HEK293 (cell line): ENCODE results near the gene APC2.
A peak's percentile ranks its signal among the peaks of the same experiment; 100 is the strongest.

ENCODE experiments used
- BCL6B ChIP-seq: fragments of 450-650 bp; formaldehyde crosslinking; IDR thresholded peaks from 2 replicates; pipeline ENCODE4 v1.5.1; 2017; ENCODE audit warnings: missing biosample characterization, missing genetic modification characterization
- HOXC10 ChIP-seq: sonication (generic); formaldehyde crosslinking; IDR thresholded peaks from 2 replicates; pipeline ENCODE4 v1.8.1; 2023; ENCODE audit warnings: mild to moderate bottlenecking, missing genetic modification reagents
- KLF1 ChIP-seq: fragments of 450-650 bp; formaldehyde crosslinking; IDR thresholded peaks from 2 replicates; pipeline ENCODE4 v1.5.1; 2016; ENCODE audit warnings: missing biosample characterization, missing genetic modification characterization
- KLF7 ChIP-seq: fragments of 450-650 bp; formaldehyde crosslinking; IDR thresholded peaks from 2 replicates; pipeline ENCODE4 v1.5.1; 2016; ENCODE audit warnings: missing biosample characterization, missing genetic modification characterization, borderline replicate concordance
- MEIS1 ChIP-seq: sonication (generic); formaldehyde crosslinking; IDR thresholded peaks from 2 replicates; pipeline ENCODE4 v1.8.1; 2022; ENCODE audit warnings: missing genetic modification reagents, mild to moderate bottlenecking, borderline replicate concordance
- REPIN1 ChIP-seq: fragments of 450-650 bp; formaldehyde crosslinking; IDR thresholded peaks from 2 replicates; pipeline ENCODE4 v1.5.1; 2017; ENCODE audit warnings: missing biosample characterization, missing genetic modification characterization, low read depth
- YY1 ChIP-seq: fragments of 450-650 bp; formaldehyde crosslinking; IDR thresholded peaks from 2 replicates; pipeline ENCODE4 v1.5.1; 2018; ENCODE audit warnings: missing biosample characterization, missing genetic modification characterization
- YY2 ChIP-seq: fragments of 450-650 bp; formaldehyde crosslinking; IDR thresholded peaks from 2 replicates; pipeline ENCODE4 v1.5.1; 2016; ENCODE audit warnings: missing biosample characterization, missing genetic modification characterization
- ZBTB11 ChIP-seq: fragments of 450-650 bp; formaldehyde crosslinking; conservative IDR thresholded peaks from 2 replicates; pipeline ENCODE4 v1.5.1; 2016; ENCODE audit warnings: low read depth, missing biosample characterization, missing genetic modification characterization
- ZEB2 ChIP-seq: fragments of 450-650 bp; formaldehyde crosslinking; IDR thresholded peaks from 2 replicates; pipeline ENCODE4 v1.5.1; 2016; ENCODE audit warnings: missing biosample characterization, missing genetic modification characterization
- ZFHX2 ChIP-seq: fragments of 450-650 bp; formaldehyde crosslinking; conservative IDR thresholded peaks from 2 replicates; pipeline ENCODE4 v1.5.1; 2016; ENCODE audit warnings: missing biosample characterization, missing genetic modification characterization
- ZNF10 ChIP-seq: fragments of 450-650 bp; formaldehyde crosslinking; IDR thresholded peaks from 2 replicates; pipeline ENCODE4 v1.5.1; 2017; ENCODE audit warnings: missing biosample characterization, missing genetic modification characterization
- ZNF121 ChIP-seq: fragments of 450-650 bp; formaldehyde crosslinking; IDR thresholded peaks from 2 replicates; pipeline ENCODE4 v1.5.1; 2016; ENCODE audit warnings: missing biosample characterization, missing genetic modification characterization
- ZNF184 ChIP-seq: fragments of 450-650 bp; IDR thresholded peaks from 2 replicates; pipeline ENCODE4 v1.5.1; 2018; ENCODE audit warnings: missing biosample characterization, mild to moderate bottlenecking, missing genetic modification characterization
- ZNF19 ChIP-seq: fragments of 450-650 bp; formaldehyde crosslinking; IDR thresholded peaks from 2 replicates; pipeline ENCODE4; 2016; ENCODE audit warnings: missing biosample characterization, missing genetic modification characterization, low read depth
- ZNF24 ChIP-seq: fragments of 450-650 bp; formaldehyde crosslinking; IDR thresholded peaks from 2 replicates; pipeline ENCODE4 v1.5.1; 2016; ENCODE audit warnings: missing biosample characterization, missing genetic modification characterization
- ZNF341 ChIP-seq: fragments of 450-650 bp; formaldehyde crosslinking; IDR thresholded peaks from 2 replicates; pipeline ENCODE4; 2016; ENCODE audit warnings: low read depth, missing biosample characterization, missing genetic modification characterization
- ZNF404 ChIP-seq: fragments of 450-650 bp; formaldehyde crosslinking; IDR thresholded peaks from 2 replicates; pipeline ENCODE4 v1.5.1; 2017; ENCODE audit warnings: missing biosample characterization, missing genetic modification characterization
- ZNF423 ChIP-seq: fragments of 450-650 bp; formaldehyde crosslinking; IDR thresholded peaks from 2 replicates; pipeline ENCODE4 v1.5.1; 2016; ENCODE audit warnings: missing biosample characterization, missing genetic modification characterization
- ZNF510 ChIP-seq: fragments of 450-650 bp; formaldehyde crosslinking; IDR thresholded peaks from 2 replicates; pipeline ENCODE4 v1.5.1; 2018; ENCODE audit warnings: mild to moderate bottlenecking, missing genetic modification characterization, missing biosample characterization; ENCODE audit not compliant: insufficient replicate concordance
- ZNF580 ChIP-seq: fragments of 450-650 bp; formaldehyde crosslinking; IDR thresholded peaks from 2 replicates; pipeline ENCODE4 v1.5.1; 2016; ENCODE audit warnings: missing biosample characterization, missing genetic modification characterization
- ZNF654 ChIP-seq: fragments of 450-650 bp; formaldehyde crosslinking; IDR thresholded peaks from 2 replicates; pipeline ENCODE4 v1.5.1; 2016; ENCODE audit warnings: low read depth, missing biosample characterization, missing genetic modification characterization
- ZNF670 ChIP-seq: fragments of 450-650 bp; formaldehyde crosslinking; IDR thresholded peaks from 2 replicates; pipeline ENCODE4 v1.5.1; 2016; ENCODE audit warnings: missing biosample characterization, missing genetic modification characterization, low read depth
- ZNF707 ChIP-seq: fragments of 450-650 bp; formaldehyde crosslinking; IDR thresholded peaks from 2 replicates; pipeline ENCODE4 v1.5.1; 2016; ENCODE audit warnings: missing biosample characterization, missing genetic modification characterization
- TF ChIP-seq, protein P1 (sequence below): fragments of 450-650 bp; formaldehyde crosslinking; IDR thresholded peaks from 2 replicates; pipeline ENCODE4 v1.5.1; 2016; ENCODE audit warnings: missing biosample characterization, missing genetic modification characterization
- TF ChIP-seq, protein P2 (sequence below): fragments of 450-650 bp; formaldehyde crosslinking; IDR thresholded peaks from 2 replicates; pipeline ENCODE4 v1.5.1; 2016; ENCODE audit warnings: missing biosample characterization, missing genetic modification characterization
- TF ChIP-seq, protein P3 (sequence below): fragments of 450-650 bp; formaldehyde crosslinking; IDR thresholded peaks from 2 replicates; pipeline ENCODE4 v1.5.1; 2016; ENCODE audit warnings: missing biosample characterization, missing genetic modification characterization

APC2 gene

GRCh38 chr19:1478934-1479707 lies 29.2 kb downstream of the APC2 start, which contains the start of gene C19orf25 (continued):
- TF ChIP-seq ZNF10 (tag by site-specific recombination) = no peak; the same call in 1 of the 2 replicates
- TF ChIP-seq, protein P1, sequence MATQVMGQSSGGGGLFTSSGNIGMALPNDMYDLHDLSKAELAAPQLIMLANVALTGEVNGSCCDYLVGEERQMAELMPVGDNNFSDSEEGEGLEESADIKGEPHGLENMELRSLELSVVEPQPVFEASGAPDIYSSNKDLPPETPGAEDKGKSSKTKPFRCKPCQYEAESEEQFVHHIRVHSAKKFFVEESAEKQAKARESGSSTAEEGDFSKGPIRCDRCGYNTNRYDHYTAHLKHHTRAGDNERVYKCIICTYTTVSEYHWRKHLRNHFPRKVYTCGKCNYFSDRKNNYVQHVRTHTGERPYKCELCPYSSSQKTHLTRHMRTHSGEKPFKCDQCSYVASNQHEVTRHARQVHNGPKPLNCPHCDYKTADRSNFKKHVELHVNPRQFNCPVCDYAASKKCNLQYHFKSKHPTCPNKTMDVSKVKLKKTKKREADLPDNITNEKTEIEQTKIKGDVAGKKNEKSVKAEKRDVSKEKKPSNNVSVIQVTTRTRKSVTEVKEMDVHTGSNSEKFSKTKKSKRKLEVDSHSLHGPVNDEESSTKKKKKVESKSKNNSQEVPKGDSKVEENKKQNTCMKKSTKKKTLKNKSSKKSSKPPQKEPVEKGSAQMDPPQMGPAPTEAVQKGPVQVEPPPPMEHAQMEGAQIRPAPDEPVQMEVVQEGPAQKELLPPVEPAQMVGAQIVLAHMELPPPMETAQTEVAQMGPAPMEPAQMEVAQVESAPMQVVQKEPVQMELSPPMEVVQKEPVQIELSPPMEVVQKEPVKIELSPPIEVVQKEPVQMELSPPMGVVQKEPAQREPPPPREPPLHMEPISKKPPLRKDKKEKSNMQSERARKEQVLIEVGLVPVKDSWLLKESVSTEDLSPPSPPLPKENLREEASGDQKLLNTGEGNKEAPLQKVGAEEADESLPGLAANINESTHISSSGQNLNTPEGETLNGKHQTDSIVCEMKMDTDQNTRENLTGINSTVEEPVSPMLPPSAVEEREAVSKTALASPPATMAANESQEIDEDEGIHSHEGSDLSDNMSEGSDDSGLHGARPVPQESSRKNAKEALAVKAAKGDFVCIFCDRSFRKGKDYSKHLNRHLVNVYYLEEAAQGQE (tag by site-specific recombination) = peak; percentile 85
- TF ChIP-seq ZEB2 (tag by site-specific recombination) = peak; percentile 82; the same call in 1 of the 2 replicates
- no peak; the same call in 1 of the 2 replicates for TF ChIP-seq YY1
- TF ChIP-seq HOXC10 = no peak
- TF ChIP-seq ZNF707 (tag by site-specific recombination) = no peak
- TF ChIP-seq ZNF341 = peak; percentile 34; the same call in 1 of the 2 replicates
- no peak for TF ChIP-seq YY2 (tag by site-specific recombination)
- peak; percentile 48; the same call in 1 of the 2 replicates for TF ChIP-seq ZNF423 (tag by site-specific recombination)
- peak; percentile 81; the same call in 1 of the 2 replicates for TF ChIP-seq ZNF580 (tag by site-specific recombination)
- no peak for TF ChIP-seq MEIS1 (CRISPR knock-in tag)
- TF ChIP-seq KLF7 = peak; percentile 56; the same call in 1 of the 2 replicates
- no peak for TF ChIP-seq REPIN1
- no peak for TF ChIP-seq BCL6B (tag by site-specific recombination)
- TF ChIP-seq, protein P2, sequence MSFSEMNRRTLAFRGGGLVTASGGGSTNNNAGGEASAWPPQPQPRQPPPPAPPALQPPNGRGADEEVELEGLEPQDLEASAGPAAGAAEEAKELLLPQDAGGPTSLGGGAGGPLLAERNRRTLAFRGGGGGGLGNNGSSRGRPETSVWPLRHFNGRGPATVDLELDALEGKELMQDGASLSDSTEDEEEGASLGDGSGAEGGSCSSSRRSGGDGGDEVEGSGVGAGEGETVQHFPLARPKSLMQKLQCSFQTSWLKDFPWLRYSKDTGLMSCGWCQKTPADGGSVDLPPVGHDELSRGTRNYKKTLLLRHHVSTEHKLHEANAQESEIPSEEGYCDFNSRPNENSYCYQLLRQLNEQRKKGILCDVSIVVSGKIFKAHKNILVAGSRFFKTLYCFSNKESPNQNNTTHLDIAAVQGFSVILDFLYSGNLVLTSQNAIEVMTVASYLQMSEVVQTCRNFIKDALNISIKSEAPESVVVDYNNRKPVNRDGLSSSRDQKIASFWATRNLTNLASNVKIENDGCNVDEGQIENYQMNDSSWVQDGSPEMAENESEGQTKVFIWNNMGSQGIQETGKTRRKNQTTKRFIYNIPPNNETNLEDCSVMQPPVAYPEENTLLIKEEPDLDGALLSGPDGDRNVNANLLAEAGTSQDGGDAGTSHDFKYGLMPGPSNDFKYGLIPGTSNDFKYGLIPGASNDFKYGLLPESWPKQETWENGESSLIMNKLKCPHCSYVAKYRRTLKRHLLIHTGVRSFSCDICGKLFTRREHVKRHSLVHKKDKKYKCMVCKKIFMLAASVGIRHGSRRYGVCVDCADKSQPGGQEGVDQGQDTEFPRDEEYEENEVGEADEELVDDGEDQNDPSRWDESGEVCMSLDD (tag by site-specific recombination) = no peak
- no peak for TF ChIP-seq ZNF670 (tag by site-specific recombination)
- peak; percentile 80; the same call in 1 of the 2 replicates for TF ChIP-seq ZNF24 (tag by site-specific recombination)
- no peak for TF ChIP-seq ZNF404 (tag by site-specific recombination)
- no peak for TF ChIP-seq ZNF19
- TF ChIP-seq ZNF184 (tag by site-specific recombination) = peak; percentile 63
- TF ChIP-seq ZNF510 (tag by site-specific recombination) = no peak
- TF ChIP-seq ZBTB11 (tag by site-specific recombination) = peak; percentile 96
- TF ChIP-seq KLF1 = peak; percentile 55
- TF ChIP-seq ZNF121 = no peak
- TF ChIP-seq, protein P3, sequence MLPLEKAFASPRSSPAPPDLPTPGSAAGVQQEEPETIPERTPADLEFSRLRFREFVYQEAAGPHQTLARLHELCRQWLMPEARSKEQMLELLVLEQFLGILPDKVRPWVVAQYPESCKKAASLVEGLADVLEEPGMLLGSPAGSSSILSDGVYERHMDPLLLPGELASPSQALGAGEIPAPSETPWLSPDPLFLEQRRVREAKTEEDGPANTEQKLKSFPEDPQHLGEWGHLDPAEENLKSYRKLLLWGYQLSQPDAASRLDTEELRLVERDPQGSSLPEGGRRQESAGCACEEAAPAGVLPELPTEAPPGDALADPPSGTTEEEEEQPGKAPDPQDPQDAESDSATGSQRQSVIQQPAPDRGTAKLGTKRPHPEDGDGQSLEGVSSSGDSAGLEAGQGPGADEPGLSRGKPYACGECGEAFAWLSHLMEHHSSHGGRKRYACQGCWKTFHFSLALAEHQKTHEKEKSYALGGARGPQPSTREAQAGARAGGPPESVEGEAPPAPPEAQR (tag by site-specific recombination) = no peak
- TF ChIP-seq ZNF654 (tag by site-specific recombination) = no peak
- TF ChIP-seq ZFHX2 (tag by site-specific recombination) = peak; percentile 91
